CD14-positive monocyte (primary cell): ENCODE results near the gene SYNE1. TPM values are rescaled to one million over a fixed set of nuclear protein-coding genes. Genes with fewer than 3 reads are reported as not detected.

Experiments used
- DNase-seq, 3 donors: peaks; one replicate each; pipeline ENCODE4 v3.0.0-alpha.2; 2011 to 2022
- H2AFZ ChIP-seq: 2 replicates; pipeline ENCODE4 v1.6.0; 2012; ENCODE audit warnings: mild to moderate bottlenecking, low read depth, low read length, inconsistent platforms; ENCODE audit not compliant: insufficient read depth, poor library complexity, severe bottlenecking
- H3K27ac ChIP-seq, 2 donors: 1 replicate in 1 of 2; 2 replicates in 1 of 2; pipeline ENCODE4 v1.5.1; 2012 to 2013; ENCODE audit warnings: low read length in 2 of 2, control low read depth in 1 of 2, inconsistent platforms in 1 of 2, low read depth in 1 of 2, mild to moderate bottlenecking in 1 of 2
- H3K27me3 ChIP-seq, 2 donors: one replicate each; pipeline versions ENCODE4 v1.6.0 to v1.6.1; 2011 to 2013; ENCODE audit warnings: low read length in 2 of 2; ENCODE audit not compliant: control insufficient read depth in 2 of 2, insufficient read depth in 2 of 2
- H3K36me3 ChIP-seq, 2 donors: replicated peaks in 1 of 2; 1 replicate in 1 of 2; 2 replicates in 1 of 2; pipeline versions ENCODE4 v1.5.1 to v1.6.1; 2012 to 2013; ENCODE audit warnings: low read length in 2 of 2, control low read depth in 1 of 2, inconsistent platforms in 1 of 2, mild to moderate bottlenecking in 1 of 2; ENCODE audit not compliant: insufficient read depth in 2 of 2, control insufficient read depth in 1 of 2
- H3K4me1 ChIP-seq, 2 donors: 1 replicate in 1 of 2; 2 replicates in 1 of 2; pipeline versions ENCODE4 v1.5.1 to v1.6.1; 2012 to 2013; ENCODE audit warnings: low read length in 2 of 2, control low read depth in 1 of 2, inconsistent platforms in 1 of 2, mild to moderate bottlenecking in 1 of 2, moderate library complexity in 1 of 2; ENCODE audit not compliant: insufficient read depth in 2 of 2, control insufficient read depth in 1 of 2
- H3K4me2 ChIP-seq: replicated peaks from 2 replicates; pipeline ENCODE3; 2012; ENCODE audit warnings: low read length, moderate library complexity, mild to moderate bottlenecking; ENCODE audit not compliant: poor library complexity, severe bottlenecking; ENCODE audit errors: extremely low read depth
- H3K4me3 ChIP-seq, 3 experiments: fragments of 200-600 bp in 1 of 3; sonication (generic) in 1 of 3; replicated peaks in 1 of 3; 1 replicate in 2 of 3; 2 replicates in 1 of 3; pipeline ENCODE4 v1.5.1; 2011 to 2013; ENCODE audit warnings: low read length in 3 of 3, mild to moderate bottlenecking in 3 of 3, control low read depth in 2 of 3, low read depth in 2 of 3, inconsistent platforms in 1 of 3, moderate library complexity in 1 of 3
- H3K79me2 ChIP-seq: 2 replicates; pipeline ENCODE4 v1.6.0; 2012; ENCODE audit warnings: mild to moderate bottlenecking, control low read depth, inconsistent platforms, low read length, moderate library complexity; ENCODE audit not compliant: insufficient read depth
- H3K9ac ChIP-seq: 2 replicates; pipeline ENCODE4 v1.6.0; 2017; ENCODE audit warnings: low read length, mild to moderate bottlenecking; ENCODE audit not compliant: insufficient read depth, poor library complexity, severe bottlenecking
- H3K9me3 ChIP-seq, 2 donors: replicated peaks in 1 of 2; 1 replicate in 1 of 2; 2 replicates in 1 of 2; pipeline versions ENCODE4 v1.5.1 to v1.6.1; 2012 to 2013; ENCODE audit warnings: low read length in 2 of 2, control low read depth in 1 of 2; ENCODE audit not compliant: control insufficient read depth in 1 of 2, insufficient read depth in 1 of 2
- H4K20me1 ChIP-seq: 2 replicates; pipeline ENCODE4 v1.6.0; 2012; ENCODE audit warnings: mild to moderate bottlenecking, low read length, control low read depth, moderate library complexity; ENCODE audit not compliant: insufficient read depth
- H3K27ac Mint-ChIP-seq, 7 donors: one replicate each; pipeline ENCODE4 v1.8.0; 2020; ENCODE audit warnings: mild to moderate bottlenecking in 7 of 7, mixed read lengths in 7 of 7, moderate library complexity in 6 of 7, inconsistent platforms in 2 of 7
- H3K27me3 Mint-ChIP-seq, 3 donors: one replicate each; pipeline ENCODE4 v1.8.0; 2021 to 2022; ENCODE audit warnings: low read depth in 3 of 3, mild to moderate bottlenecking in 3 of 3, mixed read lengths in 3 of 3, moderate library complexity in 3 of 3, inconsistent platforms in 1 of 3
- H3K36me3 Mint-ChIP-seq, 2 donors: one replicate each; pipeline ENCODE4 v1.8.0; 2020; ENCODE audit warnings: mixed read lengths in 2 of 2, inconsistent platforms in 1 of 2, mild to moderate bottlenecking in 1 of 2
- H3K4me1 Mint-ChIP-seq: one replicate; pipeline ENCODE4 v1.8.0; 2020; ENCODE audit warnings: mild to moderate bottlenecking, mixed read lengths
- H3K4me3 Mint-ChIP-seq, 2 donors: one replicate each; pipeline ENCODE4 v1.8.0; 2020; ENCODE audit warnings: mild to moderate bottlenecking in 2 of 2, mixed read lengths in 2 of 2, moderate library complexity in 1 of 2
- H3K9me3 Mint-ChIP-seq, 7 donors: one replicate each; pipeline ENCODE4 v1.8.0; 2020 to 2022; ENCODE audit warnings: mixed read lengths in 7 of 7, mild to moderate bottlenecking in 6 of 7, moderate library complexity in 6 of 7, inconsistent platforms in 2 of 7
- CTCF ChIP-seq: fragments of 200-600 bp; IDR thresholded peaks from one replicate; pipeline ENCODE4 v1.8.0; 2022; ENCODE audit warnings: antibody characterized with exemption, mild to moderate bottlenecking
- WGBS: methylation state at CpG from one replicate; pipeline ENCODE4 v1.1.5; 2013; ENCODE audit warnings: missing lambda C conversion rate; ENCODE audit not compliant: insufficient coverage; 5-methylcytosine and 5-hydroxymethylcytosine counted together
- intact Hi-C, 2 donors: fragments of 100-400 bp; cut with micrococcal nuclease; formaldehyde crosslinking; loops; one replicate each; pipeline versions ENCODE4 v1.15.0 to v1.15.1; 2023
- polyA plus RNA-seq, 3 donors: library from polyadenylated mRNA; depleted of rRNA in 1 of 3; unstranded in 2 of 3; stranded (reverse) in 1 of 3; fragments of 300-500 nt in 2 of 3; fragments of >200 nt in 1 of 3; fragmentation: Illumina TruSeq in 2 of 3; gene quantifications; 1 replicate in 2 of 3; 2 replicates in 1 of 3; pipeline ENCODE4 v1.2.3, GENCODE V29; 2012 to 2021

Gene SYNE1
- polyA plus RNA-seq, 3 donors: 3.7 to 24.5 (median 8.1) TPM

DNA sequence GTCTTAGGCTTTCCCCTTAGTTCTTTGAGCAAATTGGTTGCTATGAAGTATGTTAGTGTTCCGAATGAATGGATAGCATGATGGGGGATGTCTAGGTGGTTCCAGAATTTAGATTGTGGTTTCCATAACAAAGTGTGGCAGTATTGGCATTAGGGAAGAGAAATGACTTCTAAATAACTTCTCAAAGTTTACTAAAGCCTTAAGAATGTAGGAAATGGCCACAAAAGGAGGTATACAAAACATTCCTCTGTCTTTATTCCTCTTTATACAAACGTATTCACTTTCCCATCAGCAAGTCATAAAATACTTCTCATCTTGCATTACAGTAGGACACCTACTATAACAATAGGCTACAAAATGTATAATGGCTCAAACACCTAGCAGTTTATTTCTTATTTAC is 550.1 kb downstream of the SYNE1 start:
- Histone ChIP-seq H4K20me1 (no peaks in the 10 kb centered on the region), H3K27ac (no peak overlapping the region), H2AFZ (no peak overlapping the region), H3K79me2 (no peaks in the 10 kb centered on the region), H3K4me3 (no peak overlapping the region), H3K9me3 (no peaks in the 10 kb centered on the region), H3K9ac (no peak overlapping the region), H3K4me1 (no peaks in the 10 kb centered on the region), H3K27me3 (no peaks in the 10 kb centered on the region), H3K4me2 (no peak overlapping the region), H3K36me3 (no peaks in the 10 kb centered on the region)
- peaks cover 0 to 8% (median 1%) of the 10 kb centered on the region in 7 donors for H3K9me3 Mint-ChIP-seq
- no peak overlapping the region for H3K27ac Mint-ChIP-seq
- peaks cover 0 to 2% (median 0%) of the 10 kb centered on the region in 3 donors for H3K27me3 Mint-ChIP-seq
- no peak overlapping the region for H3K4me3 Mint-ChIP-seq
- TF ChIP-seq CTCF: no peak
- WGBS: 80% methylated on average over 1 of the region's 2 CpGs
- intact Hi-C loops: no loop called here
- no peaks in the 10 kb centered on the region for H3K4me1 Mint-ChIP-seq
- DNase-seq: no peak
- H3K36me3 Mint-ChIP-seq: no peaks in the 10 kb centered on the region

DNA sequence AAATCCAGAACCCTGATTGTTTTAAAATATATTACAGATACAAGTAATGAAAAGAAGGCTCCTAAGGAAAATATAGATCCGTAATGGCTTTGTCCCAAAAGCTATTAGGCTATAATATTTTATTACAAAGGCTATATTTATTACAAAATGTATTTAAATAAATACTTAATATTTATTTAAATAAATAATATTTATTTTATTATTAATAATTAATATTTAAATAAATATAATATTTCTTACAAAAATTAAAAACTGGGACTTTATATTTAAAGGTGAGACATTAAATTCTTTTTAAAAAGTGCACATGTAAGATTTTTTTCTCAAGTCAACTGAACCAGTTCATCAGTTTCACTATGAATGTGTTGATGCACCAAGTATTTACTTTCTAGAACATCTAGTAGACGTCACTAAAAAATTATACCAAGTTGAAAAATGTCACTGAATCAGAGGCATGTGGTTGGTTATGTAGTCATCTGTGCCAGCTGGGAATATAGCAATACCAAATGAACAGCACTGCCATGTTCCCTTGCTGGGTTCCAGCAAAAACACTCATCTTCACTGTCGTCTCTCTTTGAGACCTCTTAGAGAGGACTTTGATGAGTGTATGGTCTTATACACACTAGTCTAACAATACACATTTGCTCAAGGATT is 550.8 kb downstream of the SYNE1 start:
- H3K4me1 ChIP-seq: no peaks in the 10 kb centered on the region
- no peaks in the 10 kb centered on the region for H3K9me3 ChIP-seq
- H3K79me2 ChIP-seq: no peaks in the 10 kb centered on the region
- Mint-ChIP-seq H3K4me1 (no peaks in the 10 kb centered on the region), H3K27ac (no peak overlapping the region), H3K4me3 (no peak overlapping the region), H3K36me3 (no peaks in the 10 kb centered on the region), H3K9me3 (peaks cover 0 to 12% (median 2%) of the 10 kb centered on the region in 7 donors), H3K27me3 (peaks cover 0 to 2% (median 0%) of the 10 kb centered on the region in 3 donors)
- no peaks in the 10 kb centered on the region for H4K20me1 ChIP-seq
- H3K27me3 ChIP-seq: no peaks in the 10 kb centered on the region
- no peak overlapping the region for H3K4me2 ChIP-seq
- no peak overlapping the region for H3K27ac ChIP-seq
- no peak overlapping the region for H3K9ac ChIP-seq
- DNase-seq: no peak
- intact Hi-C loops: no loop called here
- no peak overlapping the region for H2AFZ ChIP-seq
- H3K36me3 ChIP-seq: no peaks in the 10 kb centered on the region
- TF ChIP-seq CTCF: no peak
- H3K4me3 ChIP-seq: no peak overlapping the region
- WGBS: no CpG with 5 or more reads among the region's 3 CpGs
